Suprapubic skin (tissue), 4 donors: ENCODE measurements around the gene STIM1. TPM values are rescaled to one million over a fixed set of nuclear protein-coding genes. Genes with fewer than 3 reads are reported as not detected.

Experiments
- DNase-seq, 2 donors: peaks; one replicate each; pipeline ENCODE4 v3.0.0-alpha.2; 2019; ENCODE audit warnings: low spot score in 2 of 2
- H3K27ac ChIP-seq: fragments of 200-600 bp; sonication (generic); one replicate; pipeline ENCODE4 v1.5.1; 2019
- H3K27me3 ChIP-seq: fragments of 200-600 bp; sonication (generic); one replicate; pipeline ENCODE4 v1.5.1; 2019
- H3K36me3 ChIP-seq: fragments of 200-600 bp; sonication (generic); one replicate; pipeline ENCODE4 v1.5.1; 2019
- H3K4me1 ChIP-seq: fragments of 200-600 bp; sonication (generic); one replicate; pipeline ENCODE4 v1.5.1; 2019
- H3K4me3 ChIP-seq: fragments of 200-600 bp; sonication (generic); one replicate; pipeline ENCODE4 v1.5.1; 2019; ENCODE audit warnings: mild to moderate bottlenecking
- H3K9me3 ChIP-seq: fragments of 200-600 bp; sonication (generic); one replicate; pipeline ENCODE4 v1.5.1; 2019
- EP300 ChIP-seq: sonication (generic); formaldehyde crosslinking; IDR thresholded peaks from one replicate; pipeline ENCODE4 v1.6.1; 2017; ENCODE audit warnings: antibody characterized with exemption
- POLR2A ChIP-seq, 2 donors: fragments of 450-650 bp; IDR thresholded peaks; one replicate each; pipeline ENCODE4 v1.6.1; 2017; ENCODE audit warnings: antibody characterized with exemption in 2 of 2, mild to moderate bottlenecking in 2 of 2, moderate library complexity in 2 of 2
- POLR2AphosphoS5 ChIP-seq, 3 donors: sonication (generic); formaldehyde crosslinking; IDR thresholded peaks; one replicate each; pipeline ENCODE4 v1.6.1; 2017; ENCODE audit warnings: antibody characterized with exemption in 3 of 3
- WGBS: methylation state at CpG from one replicate; pipeline ENCODE4 v1.1.5; 2018; 5-methylcytosine and 5-hydroxymethylcytosine counted together
- total RNA-seq, 4 donors: library from RNA; depleted of rRNA; stranded (reverse); fragments of >200 nt; gene quantifications; one replicate each; pipeline ENCODE4 v1.1.0, GENCODE V29; 2016
- TF ChIP-seq, protein P1 (sequence below), 2 donors: fragments of 200-600 bp in 1 of 2; fragments of 450-650 bp in 1 of 2; sonication (generic) in 1 of 2; IDR thresholded peaks; one replicate each; pipeline ENCODE4 v1.5.1; 2016 to 2019; ENCODE audit warnings: antibody characterized with exemption in 2 of 2, mild to moderate bottlenecking in 1 of 2, moderate library complexity in 1 of 2

The STIM1 gene
- total RNA-seq, 4 donors from 2014 or later: 58.4 to 70.2 (median 60.9) TPM

DNA sequence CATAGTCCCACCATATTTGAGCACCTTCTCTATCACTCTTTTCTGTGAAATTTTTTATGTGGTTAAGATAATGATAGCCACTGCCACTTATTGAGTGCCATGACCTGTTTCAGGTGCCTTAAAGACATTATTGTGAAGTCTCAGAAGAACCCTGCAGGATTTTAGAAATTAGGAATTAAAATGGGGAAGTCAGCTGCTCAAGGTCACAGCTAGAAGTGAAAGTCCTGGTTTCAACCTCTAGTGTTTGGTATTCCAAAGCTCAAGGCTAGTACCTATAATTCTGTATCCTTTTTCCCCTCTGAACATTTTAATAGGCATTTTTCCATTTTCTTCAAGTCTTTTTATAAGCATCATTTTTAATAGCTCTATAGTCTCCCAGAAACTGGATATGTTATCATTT, 230.1 kb downstream of the STIM1 start:
- DNase-seq: no peak
- Histone ChIP-seq H3K4me1 (no peaks in the 10 kb centered on the region), H3K9me3 (no peaks in the 10 kb centered on the region), H3K27me3 (no peaks in the 10 kb centered on the region), H3K27ac (no peak overlapping the region), H3K36me3 (peaks cover 90% of the 10 kb centered on the region), H3K4me3 (no peak overlapping the region)
- TF ChIP-seq POLR2AphosphoS5 (IDR thresholded peaks at IDR 0.05) (no peak), EP300 (no peak), POLR2A (IDR thresholded peaks at IDR 0.05) (no peak)

DNA sequence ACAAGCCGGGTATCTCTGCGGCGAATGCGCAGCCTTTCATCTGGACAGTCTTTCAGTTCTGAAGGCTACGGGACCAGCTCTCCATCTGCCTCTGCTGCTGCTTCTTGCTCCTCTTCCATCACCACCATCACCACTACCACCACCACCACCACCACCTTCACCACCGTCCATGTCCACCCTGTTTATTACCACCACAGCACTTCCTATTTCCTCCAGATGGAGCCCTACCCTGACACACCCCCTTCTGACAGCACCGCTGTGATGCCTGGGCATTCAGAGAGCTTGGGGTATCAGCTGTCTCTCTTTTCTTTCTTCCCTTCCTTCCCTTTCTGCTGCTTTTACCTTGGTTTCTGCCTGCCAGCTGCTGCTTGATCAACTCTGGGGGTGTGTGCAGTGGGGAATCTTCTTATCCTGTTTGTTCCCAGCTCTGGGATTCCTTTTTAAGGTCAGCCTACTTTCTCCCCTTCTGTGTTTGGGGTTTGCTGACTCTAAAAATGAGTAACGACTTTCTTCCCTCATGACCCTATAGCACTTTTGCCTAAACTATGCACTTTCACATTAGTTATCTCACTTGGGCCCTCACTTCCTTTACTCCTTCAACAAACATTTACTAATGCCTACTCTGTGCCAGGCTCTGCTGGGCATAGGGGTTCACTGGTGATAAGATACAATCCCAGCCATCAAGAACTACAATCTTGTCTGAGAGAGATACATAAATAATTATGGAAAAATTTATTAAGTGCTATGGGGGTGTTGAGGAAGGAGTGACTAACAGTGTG, 231.3 kb downstream of the STIM1 start:
- Histone ChIP-seq H3K27ac (no peak overlapping the region), H3K9me3 (no peaks in the 10 kb centered on the region), H3K27me3 (no peaks in the 10 kb centered on the region), H3K36me3 (peaks cover 88% of the 10 kb centered on the region), H3K4me3 (no peak overlapping the region), H3K4me1 (no peaks in the 10 kb centered on the region)
- no peak for TF ChIP-seq POLR2AphosphoS5 (IDR thresholded peaks at IDR 0.05)
- DNase-seq: no peak
- 93% methylated on average over 8 of the region's 8 CpGs for WGBS

DNA sequence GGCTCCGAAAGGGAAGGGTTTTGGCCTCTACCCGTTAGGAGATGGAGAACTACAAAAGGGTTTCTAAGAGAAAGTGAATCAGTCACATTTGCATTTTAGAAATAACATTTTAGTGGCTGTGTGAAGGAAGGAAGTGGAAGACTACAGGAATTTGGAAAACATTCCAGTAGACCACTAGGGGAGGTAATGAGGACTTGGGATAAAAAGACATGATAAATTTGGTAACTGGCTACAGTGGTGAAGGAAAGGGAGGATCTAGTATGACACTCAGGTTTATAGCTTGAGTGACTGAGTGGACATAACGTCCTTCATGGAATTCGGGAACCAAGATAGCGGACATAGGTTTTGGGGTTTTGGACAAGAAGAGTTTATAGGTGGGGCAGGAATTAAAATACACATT, 232.1 kb downstream of the STIM1 start:
- TF ChIP-seq, protein P1, sequence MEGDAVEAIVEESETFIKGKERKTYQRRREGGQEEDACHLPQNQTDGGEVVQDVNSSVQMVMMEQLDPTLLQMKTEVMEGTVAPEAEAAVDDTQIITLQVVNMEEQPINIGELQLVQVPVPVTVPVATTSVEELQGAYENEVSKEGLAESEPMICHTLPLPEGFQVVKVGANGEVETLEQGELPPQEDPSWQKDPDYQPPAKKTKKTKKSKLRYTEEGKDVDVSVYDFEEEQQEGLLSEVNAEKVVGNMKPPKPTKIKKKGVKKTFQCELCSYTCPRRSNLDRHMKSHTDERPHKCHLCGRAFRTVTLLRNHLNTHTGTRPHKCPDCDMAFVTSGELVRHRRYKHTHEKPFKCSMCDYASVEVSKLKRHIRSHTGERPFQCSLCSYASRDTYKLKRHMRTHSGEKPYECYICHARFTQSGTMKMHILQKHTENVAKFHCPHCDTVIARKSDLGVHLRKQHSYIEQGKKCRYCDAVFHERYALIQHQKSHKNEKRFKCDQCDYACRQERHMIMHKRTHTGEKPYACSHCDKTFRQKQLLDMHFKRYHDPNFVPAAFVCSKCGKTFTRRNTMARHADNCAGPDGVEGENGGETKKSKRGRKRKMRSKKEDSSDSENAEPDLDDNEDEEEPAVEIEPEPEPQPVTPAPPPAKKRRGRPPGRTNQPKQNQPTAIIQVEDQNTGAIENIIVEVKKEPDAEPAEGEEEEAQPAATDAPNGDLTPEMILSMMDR (IDR thresholded peaks at IDR 0.05): no peak
- TF ChIP-seq POLR2AphosphoS5 (IDR thresholded peaks at IDR 0.05) (no peak), POLR2A (IDR thresholded peaks at IDR 0.05) (no peak), EP300 (no peak)
- H3K36me3 ChIP-seq: peaks cover 83% of the 10 kb centered on the region
- WGBS: 92% methylated on average over 5 of the region's 5 CpGs

GRCh38 chr11:4090258-4090657, 234.8 kb downstream of the STIM1 start:
- H3K36me3 ChIP-seq: peaks cover 60% of the 10 kb centered on the region
- no peak overlapping the region for H3K4me3 ChIP-seq
- H3K4me1 ChIP-seq: peaks cover 11% of the 10 kb centered on the region
- TF ChIP-seq POLR2AphosphoS5 (IDR thresholded peaks at IDR 0.05) (no peak), EP300 (no peak), POLR2A (IDR thresholded peaks at IDR 0.05) (no peak)
- TF ChIP-seq, protein P1 (IDR thresholded peaks at IDR 0.05): no peak
- DNase-seq: no peak
- H3K27ac ChIP-seq: no peak overlapping the region
- H3K9me3 ChIP-seq: no peaks in the 10 kb centered on the region
- H3K27me3 ChIP-seq: no peaks in the 10 kb centered on the region
- 100% methylated on average over 2 of the region's 2 CpGs for WGBS

More for the DNA sequence above, 232.1 kb downstream of the STIM1 start:
- Histone ChIP-seq H3K27ac (no peak overlapping the region), H3K27me3 (no peaks in the 10 kb centered on the region), H3K4me1 (no peaks in the 10 kb centered on the region), H3K9me3 (no peaks in the 10 kb centered on the region), H3K4me3 (no peak overlapping the region)
- DNase-seq: no peak

DNA sequence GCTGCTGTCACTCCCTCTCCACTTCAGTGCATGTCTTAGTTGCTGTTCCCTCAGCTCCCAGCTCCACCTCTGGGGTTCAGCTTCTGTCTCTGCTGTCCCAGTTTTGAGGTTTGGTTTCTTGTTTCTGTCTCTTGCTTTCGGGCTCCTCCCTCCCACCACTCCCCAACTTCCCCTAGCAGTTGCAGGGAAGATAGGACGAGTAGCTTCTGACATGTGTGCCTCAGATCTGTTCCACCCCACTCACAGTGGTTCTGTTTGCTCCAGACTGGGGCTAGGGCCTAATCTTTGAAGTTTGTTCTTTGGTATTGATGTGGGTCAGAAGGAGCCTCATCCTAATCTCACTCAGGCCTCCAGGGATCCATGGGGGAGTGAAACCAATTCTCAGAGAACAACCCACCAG, 236.6 kb downstream of the STIM1 start:
- H3K4me1 ChIP-seq: peaks cover 28% of the 10 kb centered on the region
- no peak overlapping the region for H3K27ac ChIP-seq
- peaks cover 46% of the 10 kb centered on the region for H3K36me3 ChIP-seq
- no peak for DNase-seq
- TF ChIP-seq POLR2A (IDR thresholded peaks at IDR 0.05) (no peak), POLR2AphosphoS5 (IDR thresholded peaks at IDR 0.05) (no peak), EP300 (no peak)
- TF ChIP-seq, protein P1 (IDR thresholded peaks at IDR 0.05): no peak
- no peak overlapping the region for H3K4me3 ChIP-seq
- H3K27me3 ChIP-seq: no peaks in the 10 kb centered on the region
- no peaks in the 10 kb centered on the region for H3K9me3 ChIP-seq
- 44% methylated on average over 2 of the region's 2 CpGs for WGBS

DNA sequence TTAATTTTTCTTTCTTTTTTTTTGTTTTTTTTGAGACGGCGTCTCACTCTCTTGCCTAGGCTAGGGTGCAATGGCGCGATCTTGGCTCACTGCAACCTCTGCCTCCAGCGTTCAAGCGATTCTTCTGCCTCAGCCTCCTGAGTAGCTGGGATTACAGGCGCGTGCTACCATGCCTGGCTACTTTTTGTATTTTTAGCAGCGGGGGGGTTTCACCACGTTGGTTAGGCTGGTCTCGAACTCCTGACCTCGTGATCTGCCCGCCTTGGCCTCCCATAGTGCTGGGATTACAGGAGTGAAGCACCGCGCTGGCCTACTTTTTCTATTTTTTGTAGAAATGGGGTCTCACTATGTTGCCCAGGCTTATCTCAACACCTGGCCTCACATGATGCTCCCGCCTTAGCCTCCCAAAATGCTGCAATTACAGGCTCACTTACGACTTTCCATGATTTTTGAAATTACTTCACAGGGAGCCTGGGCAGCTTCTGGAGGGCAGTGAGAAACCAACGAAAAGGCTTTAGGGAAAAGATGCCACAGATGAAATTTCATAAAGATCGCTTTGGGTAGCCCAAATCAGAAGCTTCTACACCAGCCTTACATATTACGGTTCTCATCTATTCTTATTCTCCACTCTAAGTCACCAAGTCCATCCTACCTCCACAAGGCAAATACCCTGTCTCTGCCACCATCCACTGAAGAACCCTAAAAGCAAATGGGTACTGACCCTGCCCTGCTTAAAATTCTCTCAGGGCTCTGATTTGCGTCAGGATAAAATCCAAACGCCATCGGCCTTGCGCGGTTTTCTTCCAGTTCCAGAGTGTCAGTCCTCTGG, 238.3 kb downstream of the STIM1 start:
- peaks cover 29% of the 10 kb centered on the region for H3K36me3 ChIP-seq
- peak overlapping the region; percentile 89 for H3K4me3 ChIP-seq
- TF ChIP-seq EP300 (no peak), POLR2AphosphoS5 (IDR thresholded peaks at IDR 0.05) (no peak), POLR2A (IDR thresholded peaks at IDR 0.05) (no peak)
- TF ChIP-seq, protein P1 (IDR thresholded peaks at IDR 0.05): no peak
- peaks cover 34% of the 10 kb centered on the region for H3K4me1 ChIP-seq
- DNase-seq: no peak
- 70% methylated on average over 25 of the region's 25 CpGs for WGBS
- peak overlapping the region; percentile 96 for H3K27ac ChIP-seq
- H3K9me3 ChIP-seq: no peaks in the 10 kb centered on the region
- no peaks in the 10 kb centered on the region for H3K27me3 ChIP-seq
